ENCODE measurements around the gene SCN4A.

GRCh38 chr17:63991611-63992010 lies 18.9 kb upstream of the SCN4A start:
- TF ChIP-seq, protein P1, sequence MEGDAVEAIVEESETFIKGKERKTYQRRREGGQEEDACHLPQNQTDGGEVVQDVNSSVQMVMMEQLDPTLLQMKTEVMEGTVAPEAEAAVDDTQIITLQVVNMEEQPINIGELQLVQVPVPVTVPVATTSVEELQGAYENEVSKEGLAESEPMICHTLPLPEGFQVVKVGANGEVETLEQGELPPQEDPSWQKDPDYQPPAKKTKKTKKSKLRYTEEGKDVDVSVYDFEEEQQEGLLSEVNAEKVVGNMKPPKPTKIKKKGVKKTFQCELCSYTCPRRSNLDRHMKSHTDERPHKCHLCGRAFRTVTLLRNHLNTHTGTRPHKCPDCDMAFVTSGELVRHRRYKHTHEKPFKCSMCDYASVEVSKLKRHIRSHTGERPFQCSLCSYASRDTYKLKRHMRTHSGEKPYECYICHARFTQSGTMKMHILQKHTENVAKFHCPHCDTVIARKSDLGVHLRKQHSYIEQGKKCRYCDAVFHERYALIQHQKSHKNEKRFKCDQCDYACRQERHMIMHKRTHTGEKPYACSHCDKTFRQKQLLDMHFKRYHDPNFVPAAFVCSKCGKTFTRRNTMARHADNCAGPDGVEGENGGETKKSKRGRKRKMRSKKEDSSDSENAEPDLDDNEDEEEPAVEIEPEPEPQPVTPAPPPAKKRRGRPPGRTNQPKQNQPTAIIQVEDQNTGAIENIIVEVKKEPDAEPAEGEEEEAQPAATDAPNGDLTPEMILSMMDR (IDR thresholded peaks at IDR 0.05): no peak
- no peak for TF ChIP-seq POLR2A (IDR thresholded peaks at IDR 0.05)

All from tibial nerve (tissue), 3 donors.